Mucosa of descending colon (tissue), 3 donors: ENCODE data around the gene TCAP. TPM values are rescaled to one million over a fixed set of nuclear protein-coding genes. Genes with fewer than 3 reads are reported as not detected.
"Not testable (repeated sequence)": the region's sequence is repeated elsewhere in the genome, so short reads cannot be mapped to it uniquely, and the experiment has no call there.

Source experiments
- ATAC-seq: fragments of 200-7000 bp; cut with Tn5 transposase; one replicate; pipeline ENCODE4 v1.9.1; 2020; ENCODE audit warnings: mild to moderate bottlenecking, moderate library complexity
- DNase-seq, 3 donors: peaks; one replicate each; pipeline ENCODE4 v3.0.0-alpha.2; 2020
- H3K36me3 ChIP-seq: fragments of 200-600 bp; one replicate; pipeline ENCODE4 v1.8.0; 2021; ENCODE audit warnings: low read depth, mild to moderate bottlenecking
- H3K4me1 ChIP-seq: fragments of 200-600 bp; one replicate; pipeline ENCODE4 v1.8.0; 2021; ENCODE audit warnings: low read depth, mild to moderate bottlenecking
- H3K4me3 ChIP-seq: fragments of 200-600 bp; one replicate; pipeline ENCODE4 v1.8.0; 2021; ENCODE audit warnings: mild to moderate bottlenecking
- H3K9me3 ChIP-seq: fragments of 200-600 bp; one replicate; pipeline ENCODE4 v1.8.0; 2021; ENCODE audit warnings: mild to moderate bottlenecking
- intact Hi-C, 2 donors: fragments of 100-400 bp; cut with DNase I in 1 of 2; cut with micrococcal nuclease in 1 of 2; formaldehyde crosslinking; loops; one replicate each; pipeline versions ENCODE4 v1.11.0 to v1.11.1; 2022; cut with DNase I, micrococcal nuclease
- total RNA-seq, 3 donors: library from RNA; stranded (reverse); fragmentation: NEBNext Ultra II Directional in 2 of 3; extraction: Animal tissue kit (Norgen Biotek cat#: 25700) in 2 of 3; gene quantifications; one replicate each; pipeline versions ENCODE4 v1.2.1 to v1.2.4, GENCODE V29; 2021 to 2023
- TF ChIP-seq, protein P1 (sequence below): fragments of 200-600 bp; IDR thresholded peaks from one replicate; pipeline ENCODE4 v1.8.0; 2022; ENCODE audit warnings: antibody characterized with exemption, mild to moderate bottlenecking
- donor health status: DM: no; HTN: no; CAD: no; lungs with moderate emphysema.
- donor health status: DM: no; HTN: no; CAD: no.
- donor health status: DM: no; HTN: yes; CAD: no.

The TCAP gene
- total RNA-seq, 3 donors from 2014 or later: 0.96 to 3.4 (median 1.5) TPM

DNA sequence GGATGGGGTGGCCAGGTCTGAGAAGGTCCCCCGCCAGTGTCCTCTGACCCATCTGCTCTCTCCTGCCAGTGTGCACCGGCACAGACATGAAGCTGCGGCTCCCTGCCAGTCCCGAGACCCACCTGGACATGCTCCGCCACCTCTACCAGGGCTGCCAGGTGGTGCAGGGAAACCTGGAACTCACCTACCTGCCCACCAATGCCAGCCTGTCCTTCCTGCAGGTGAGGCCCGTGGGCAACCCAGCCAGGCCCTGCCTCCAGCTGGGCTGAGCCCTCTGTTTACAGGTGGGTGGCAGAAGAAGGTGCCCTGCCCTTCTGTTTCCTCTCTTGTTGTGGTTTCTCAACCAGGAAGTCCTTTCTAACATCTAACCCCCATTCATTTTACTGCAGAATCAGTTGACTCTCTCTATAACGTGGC is 41.8 kb downstream of the TCAP start:
- peaks cover 56% of the 10 kb centered on the region for H3K4me1 ChIP-seq
- ATAC-seq: peak; percentile 78
- no peak overlapping the region for H3K4me3 ChIP-seq
- intact Hi-C loops: no loop called here
- H3K9me3 ChIP-seq: no peaks in the 10 kb centered on the region
- TF ChIP-seq, protein P1, sequence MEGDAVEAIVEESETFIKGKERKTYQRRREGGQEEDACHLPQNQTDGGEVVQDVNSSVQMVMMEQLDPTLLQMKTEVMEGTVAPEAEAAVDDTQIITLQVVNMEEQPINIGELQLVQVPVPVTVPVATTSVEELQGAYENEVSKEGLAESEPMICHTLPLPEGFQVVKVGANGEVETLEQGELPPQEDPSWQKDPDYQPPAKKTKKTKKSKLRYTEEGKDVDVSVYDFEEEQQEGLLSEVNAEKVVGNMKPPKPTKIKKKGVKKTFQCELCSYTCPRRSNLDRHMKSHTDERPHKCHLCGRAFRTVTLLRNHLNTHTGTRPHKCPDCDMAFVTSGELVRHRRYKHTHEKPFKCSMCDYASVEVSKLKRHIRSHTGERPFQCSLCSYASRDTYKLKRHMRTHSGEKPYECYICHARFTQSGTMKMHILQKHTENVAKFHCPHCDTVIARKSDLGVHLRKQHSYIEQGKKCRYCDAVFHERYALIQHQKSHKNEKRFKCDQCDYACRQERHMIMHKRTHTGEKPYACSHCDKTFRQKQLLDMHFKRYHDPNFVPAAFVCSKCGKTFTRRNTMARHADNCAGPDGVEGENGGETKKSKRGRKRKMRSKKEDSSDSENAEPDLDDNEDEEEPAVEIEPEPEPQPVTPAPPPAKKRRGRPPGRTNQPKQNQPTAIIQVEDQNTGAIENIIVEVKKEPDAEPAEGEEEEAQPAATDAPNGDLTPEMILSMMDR: no peak
- peak; percentile 70 to 84 (median 84) for DNase-seq
- peaks cover 1% of the 10 kb centered on the region for H3K36me3 ChIP-seq

GRCh38 chr17:39709319-39709997 is 44.3 kb downstream of the TCAP start:
- ATAC-seq: no peak
- no peak overlapping the region for H3K4me3 ChIP-seq
- H3K9me3 ChIP-seq: no peaks in the 10 kb centered on the region
- H3K36me3 ChIP-seq: peaks cover 4% of the 10 kb centered on the region
- DNase-seq: no peak
- intact Hi-C loops: no loop called here
- peaks cover 33% of the 10 kb centered on the region for H3K4me1 ChIP-seq
- TF ChIP-seq, protein P1: no peak

- ATAC-seq: no peak
- no peak overlapping the region for H3K4me3 ChIP-seq
- H3K36me3 ChIP-seq: peaks cover 4% of the 10 kb centered on the region
- no peak for DNase-seq
- intact Hi-C loops: no loop called here
- no peaks in the 10 kb centered on the region for H3K9me3 ChIP-seq
- H3K4me1 ChIP-seq: peaks cover 25% of the 10 kb centered on the region
- TF ChIP-seq, protein P1: no peak
These were observed 45.1 kb downstream of the TCAP start for GRCh38 chr17:39709998-39710964.

DNA sequence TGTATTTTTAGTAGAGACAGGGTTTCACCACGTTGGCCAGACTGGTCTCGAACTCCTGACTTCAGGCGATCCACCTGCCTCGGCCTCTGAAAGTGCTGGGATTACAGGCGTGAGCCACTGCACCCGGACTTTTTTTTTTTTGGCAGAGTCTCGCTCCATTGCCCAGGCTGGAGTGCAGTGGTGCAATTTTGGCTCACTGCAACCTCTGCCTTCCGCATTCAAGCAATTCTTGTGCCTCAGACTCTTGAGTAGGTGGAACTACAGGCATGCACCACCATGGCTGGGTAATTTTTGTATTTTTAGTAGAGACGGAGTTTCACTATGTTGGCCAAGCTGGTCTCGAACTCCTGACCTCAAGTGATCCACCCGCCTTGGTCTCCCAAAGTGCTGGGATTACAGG is 45.9 kb downstream of the TCAP start:
- H3K36me3 ChIP-seq, intact Hi-C loops, ATAC-seq, H3K9me3 ChIP-seq, H3K4me3 ChIP-seq: not testable (repeated sequence)
- peak in 1 of 3 donors; percentile 6 for DNase-seq
- peaks cover 25% of the 10 kb centered on the region for H3K4me1 ChIP-seq

- no peak overlapping the region for H3K4me3 ChIP-seq
- DNase-seq (peak in 1 of 3 donors; percentile 27), ATAC-seq (no peak)
- H3K4me1 ChIP-seq: peaks cover 22% of the 10 kb centered on the region
- H3K9me3 ChIP-seq: no peaks in the 10 kb centered on the region
- intact Hi-C loops: no loop called here
- H3K36me3 ChIP-seq: peaks cover 4% of the 10 kb centered on the region
- TF ChIP-seq, protein P1: no peak
These were observed 46.7 kb downstream of the TCAP start for GRCh38 chr17:39711851-39712250.

DNA sequence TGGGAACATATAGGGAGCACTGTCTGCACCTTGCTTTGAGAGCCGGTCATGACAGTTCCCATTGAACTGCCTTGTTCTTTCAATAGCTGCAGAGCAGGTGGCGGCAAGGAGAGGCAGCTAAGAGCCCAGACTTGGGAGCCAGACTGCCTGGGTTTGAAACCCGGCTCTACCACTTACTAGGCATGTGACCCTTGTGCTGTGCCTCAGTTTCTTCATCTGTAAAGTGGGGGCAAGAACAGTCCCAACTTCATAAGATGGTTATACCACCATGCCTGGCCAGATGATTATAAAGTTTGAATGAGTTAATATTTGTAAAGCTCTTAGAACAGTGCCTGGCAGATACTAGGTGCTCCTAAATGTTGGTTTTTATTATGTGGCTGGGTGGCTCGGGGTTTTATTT is 49.1 kb downstream of the TCAP start:
- ATAC-seq (no peak), DNase-seq (peak in 1 of 3 donors; percentile 7)
- intact Hi-C loops: no loop called here
- Histone ChIP-seq H3K4me3 (no peak overlapping the region), H3K9me3 (no peaks in the 10 kb centered on the region), H3K4me1 (peaks cover 22% of the 10 kb centered on the region), H3K36me3 (peaks cover 4% of the 10 kb centered on the region)
- TF ChIP-seq, protein P1: no peak
